ENCODE data around the gene BICD1.

BICD1 gene

GRCh38 chr12:32418903-32419519 lies 312.4 kb downstream of the BICD1 start:
- DNase-seq = no peak

GRCh38 chr12:32419520-32419960 lies 312.9 kb downstream of the BICD1 start:
- DNase-seq = no peak

- DNase-seq = no peak
Measured at GRCh38 chr12:32420356-32420755, 313.7 kb downstream of the BICD1 start.

- no peak for DNase-seq
Measured at GRCh38 chr12:32423559-32423958, 316.9 kb downstream of the BICD1 start.

- DNase-seq = peak in 1 of 2 experiments; percentile 27
Measured at GRCh38 chr12:32431025-32431424, 324.4 kb downstream of the BICD1 start.

Data from SHP77 (cell line).